H1 (cell line): ENCODE data around the gene FAM181A.

ENCODE experiments used
- BCL11A ChIP-seq, 2 experiments: IDR thresholded peaks; one replicate each; pipeline ENCODE4 v1.6.1; 2011; ENCODE audit warnings: low read depth in 2 of 2, low read length in 2 of 2, mild to moderate bottlenecking in 2 of 2
- CBX8 ChIP-seq: fragments of 300-800, 300-1000 bp; sonication (generic); IDR thresholded peaks from 2 replicates; pipeline ENCODE4 v1.7.1; 2016; ENCODE audit warnings: low read depth, low read length, borderline replicate concordance
- CEBPB ChIP-seq: IDR thresholded peaks from 2 replicates; pipeline ENCODE4 v1.6.1; 2012; ENCODE audit warnings: low read depth, low read length
- CHD2 ChIP-seq: IDR thresholded peaks from 2 replicates; pipeline ENCODE4 v1.6.1; 2012; ENCODE audit warnings: low read length, improper control_type of control experiment
- JUN ChIP-seq: IDR thresholded peaks from 2 replicates; pipeline ENCODE4 v1.6.1; 2011; ENCODE audit warnings: low read depth, mild to moderate bottlenecking, improper control_type of control experiment, low read length
- KDM5A ChIP-seq: fragments of 200-600 bp; IDR thresholded peaks from 2 replicates; pipeline ENCODE4 v1.7.1; 2012; ENCODE audit warnings: mild to moderate bottlenecking, low read length, inconsistent platforms, mixed read lengths
- NRF1 ChIP-seq: IDR thresholded peaks from 2 replicates; pipeline ENCODE4 v1.6.1; 2011; ENCODE audit warnings: mild to moderate bottlenecking, low read depth, low read length, improper control_type of control experiment
- POLR2A ChIP-seq, 2 experiments: IDR thresholded peaks; 1 replicate in 1 of 2; 2 replicates in 1 of 2; pipeline ENCODE4 v1.6.1; 2011; ENCODE audit warnings: low read depth in 2 of 2, low read length in 2 of 2, mild to moderate bottlenecking in 2 of 2; ENCODE audit errors: control extremely low read depth in 1 of 2
- RXRA ChIP-seq: IDR thresholded peaks from 2 replicates; pipeline ENCODE4 v1.6.1; 2011; ENCODE audit warnings: low read depth, mild to moderate bottlenecking, low read length, moderate library complexity; ENCODE audit not compliant: insufficient read depth
- SP1 ChIP-seq: IDR thresholded peaks from 2 replicates; pipeline ENCODE4 v1.6.1; 2011; ENCODE audit warnings: low read depth, low read length
- SP2 ChIP-seq: IDR thresholded peaks from 2 replicates; pipeline ENCODE4 v1.6.1; 2012; ENCODE audit warnings: mild to moderate bottlenecking, low read length, inconsistent platforms
- SRF ChIP-seq: IDR thresholded peaks from 2 replicates; pipeline ENCODE4 v1.6.1; 2011; ENCODE audit warnings: mild to moderate bottlenecking, low read depth, low read length, moderate library complexity
- YY1 ChIP-seq: IDR thresholded peaks from 2 replicates; pipeline ENCODE4 v1.6.1; 2011; ENCODE audit warnings: low read depth, mild to moderate bottlenecking, low read length
- TF ChIP-seq, protein P1 (sequence below), 3 experiments: IDR thresholded peaks; 1 replicate in 2 of 3; 2 replicates in 1 of 3; pipeline versions ENCODE4 v1.5.1 to v1.6.1; 2011; ENCODE audit warnings: low read length in 3 of 3, mild to moderate bottlenecking in 3 of 3, inconsistent platforms in 2 of 3, low read depth in 1 of 3, moderate library complexity in 1 of 3; ENCODE audit not compliant: insufficient read depth in 1 of 3; ENCODE audit errors: control extremely low read depth in 1 of 3

DNA sequence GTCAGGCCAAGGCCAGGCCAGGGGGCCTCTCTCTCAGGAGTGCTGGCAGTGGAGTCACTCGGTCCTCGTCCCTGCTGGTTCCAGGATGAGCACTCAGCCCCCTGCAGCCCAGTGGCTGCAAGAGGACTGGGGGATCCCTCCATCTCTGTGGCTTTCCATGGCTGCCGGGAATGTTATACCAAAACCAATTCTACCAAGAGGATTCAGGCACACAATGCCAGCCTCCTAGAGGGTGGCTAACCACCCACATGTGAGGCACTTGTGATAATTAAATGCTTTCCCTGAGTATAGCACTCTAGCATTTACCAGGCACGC, 27.3 kb downstream of the FAM181A start:
- TF ChIP-seq CBX8 (no peak), KDM5A (no peak), CEBPB (no peak), BCL11A (IDR thresholded peaks at IDR 0.05; ENCODE audit: low read depth in 2 of 2, low read length in 2 of 2) (no peak), POLR2A (IDR thresholded peaks at IDR 0.05; ENCODE audit: control extremely low read depth in 1 of 2, low read depth in 2 of 2, low read length in 2 of 2) (no peak), YY1 (no peak), SRF (no peak), JUN (no peak), CHD2 (no peak), SP1 (no peak), RXRA (no peak), NRF1 (no peak), SP2 (no peak)
- TF ChIP-seq, protein P1, sequence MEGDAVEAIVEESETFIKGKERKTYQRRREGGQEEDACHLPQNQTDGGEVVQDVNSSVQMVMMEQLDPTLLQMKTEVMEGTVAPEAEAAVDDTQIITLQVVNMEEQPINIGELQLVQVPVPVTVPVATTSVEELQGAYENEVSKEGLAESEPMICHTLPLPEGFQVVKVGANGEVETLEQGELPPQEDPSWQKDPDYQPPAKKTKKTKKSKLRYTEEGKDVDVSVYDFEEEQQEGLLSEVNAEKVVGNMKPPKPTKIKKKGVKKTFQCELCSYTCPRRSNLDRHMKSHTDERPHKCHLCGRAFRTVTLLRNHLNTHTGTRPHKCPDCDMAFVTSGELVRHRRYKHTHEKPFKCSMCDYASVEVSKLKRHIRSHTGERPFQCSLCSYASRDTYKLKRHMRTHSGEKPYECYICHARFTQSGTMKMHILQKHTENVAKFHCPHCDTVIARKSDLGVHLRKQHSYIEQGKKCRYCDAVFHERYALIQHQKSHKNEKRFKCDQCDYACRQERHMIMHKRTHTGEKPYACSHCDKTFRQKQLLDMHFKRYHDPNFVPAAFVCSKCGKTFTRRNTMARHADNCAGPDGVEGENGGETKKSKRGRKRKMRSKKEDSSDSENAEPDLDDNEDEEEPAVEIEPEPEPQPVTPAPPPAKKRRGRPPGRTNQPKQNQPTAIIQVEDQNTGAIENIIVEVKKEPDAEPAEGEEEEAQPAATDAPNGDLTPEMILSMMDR (IDR thresholded peaks at IDR 0.05; ENCODE audit: control extremely low read depth in 1 of 3, insufficient read depth in 1 of 3, low read depth in 1 of 3, low read length in 3 of 3) = no peak
